Heart left ventricle (tissue), 13 donors: ENCODE measurements around the gene FADS2.

ENCODE experiments used
- POLR2A ChIP-seq, 2 donors: fragments of 450-650 bp; IDR thresholded peaks; one replicate each; pipeline ENCODE4 v1.6.1; 2017; ENCODE audit warnings: antibody characterized with exemption in 2 of 2, mild to moderate bottlenecking in 2 of 2, moderate library complexity in 2 of 2
- TF ChIP-seq, protein P1 (sequence below), 12 donors: fragments of 200-600 bp; sonication (generic) in 4 of 12; IDR thresholded peaks; one replicate each; pipeline versions ENCODE4 v1.5.0 to v1.8.0; 2018 to 2022; ENCODE audit warnings: antibody characterized with exemption in 12 of 12, mild to moderate bottlenecking in 5 of 12
- donor health status: ischemic (EF 13 %, LVEDD 7.1; RV severe dilation, severe dysfunction).
- donor health status: DM: no; HTN: yes; CAD: no.
- donor health status: DM: no; HTN: no; CAD: no.
- donor health status: ischemic (EF 25% LVEDD 6.9; RV normal size, moderate dysfunction).
- donor health status: ischemic (EF 25% LVEDD 5.7; RV mildly dilated, moderate dysfunction).
- donor health status: ischemic (EF 35%, LVEDD 5.7; RV mildly dilated, moderate dysfunction).
- donor health status: nonischemic (EF 11% LVEDD 7.7; RV severe dilation, severe dysfunction).
- donor health status: DM: yes; HTN: yes; CAD: no.
- donor health status: PGD.
- donor health status: ischemic (EF 29% LVEDD 5.4; RV normal size, mild dysfunction).
- donor health status: nonischemic (EF 23%, LVEDD 6.1; RV moderate dilation, normal function).

DNA sequence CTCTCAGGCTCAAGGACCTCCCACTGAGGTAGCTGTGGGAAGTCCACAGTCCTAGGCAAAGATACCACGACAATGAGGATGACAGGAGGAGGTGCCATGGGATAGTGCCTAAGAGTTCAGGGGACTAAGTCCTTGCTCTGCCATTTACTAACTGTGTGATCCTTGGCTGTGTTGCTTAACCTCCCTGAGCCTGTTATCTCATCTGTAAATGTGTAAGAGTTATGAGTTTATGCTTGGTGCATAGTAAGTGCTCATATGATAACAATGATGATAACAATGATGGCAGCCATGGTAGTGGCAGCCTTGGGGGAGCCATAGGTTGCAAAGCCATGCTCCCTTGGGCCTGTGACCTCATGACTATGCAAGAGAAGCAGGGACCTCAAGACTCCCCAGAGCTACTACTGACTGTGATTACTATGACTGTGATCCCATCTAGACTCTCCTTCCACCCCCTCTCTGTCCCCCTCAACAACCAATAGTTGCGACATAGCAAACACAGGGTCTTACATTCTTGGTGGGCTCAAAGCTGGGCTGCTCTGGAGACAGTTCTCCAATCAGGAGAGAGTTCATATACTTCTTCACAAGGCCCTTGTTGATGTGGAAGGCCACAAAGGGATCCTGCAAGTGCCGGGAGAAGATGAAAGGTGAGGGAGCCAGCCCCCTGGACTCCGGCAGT, 15.2 kb upstream of the FADS2 start:
- TF ChIP-seq, protein P1, sequence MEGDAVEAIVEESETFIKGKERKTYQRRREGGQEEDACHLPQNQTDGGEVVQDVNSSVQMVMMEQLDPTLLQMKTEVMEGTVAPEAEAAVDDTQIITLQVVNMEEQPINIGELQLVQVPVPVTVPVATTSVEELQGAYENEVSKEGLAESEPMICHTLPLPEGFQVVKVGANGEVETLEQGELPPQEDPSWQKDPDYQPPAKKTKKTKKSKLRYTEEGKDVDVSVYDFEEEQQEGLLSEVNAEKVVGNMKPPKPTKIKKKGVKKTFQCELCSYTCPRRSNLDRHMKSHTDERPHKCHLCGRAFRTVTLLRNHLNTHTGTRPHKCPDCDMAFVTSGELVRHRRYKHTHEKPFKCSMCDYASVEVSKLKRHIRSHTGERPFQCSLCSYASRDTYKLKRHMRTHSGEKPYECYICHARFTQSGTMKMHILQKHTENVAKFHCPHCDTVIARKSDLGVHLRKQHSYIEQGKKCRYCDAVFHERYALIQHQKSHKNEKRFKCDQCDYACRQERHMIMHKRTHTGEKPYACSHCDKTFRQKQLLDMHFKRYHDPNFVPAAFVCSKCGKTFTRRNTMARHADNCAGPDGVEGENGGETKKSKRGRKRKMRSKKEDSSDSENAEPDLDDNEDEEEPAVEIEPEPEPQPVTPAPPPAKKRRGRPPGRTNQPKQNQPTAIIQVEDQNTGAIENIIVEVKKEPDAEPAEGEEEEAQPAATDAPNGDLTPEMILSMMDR (IDR thresholded peaks at IDR 0.05), result no peak
- no peak for TF ChIP-seq POLR2A (IDR thresholded peaks at IDR 0.05)
